Measurements from ENCODE around the gene POMGNT1.

The POMGNT1 gene

GRCh38 chr1:46153228-46153627 lies 45.0 kb downstream of the POMGNT1 start:
- no peak for DNase-seq

- no peak for DNase-seq
These were observed 46.2 kb downstream of the POMGNT1 start for GRCh38 chr1:46152016-46152415.

- DNase-seq, result no peak
These were observed 48.1 kb downstream of the POMGNT1 start for GRCh38 chr1:46150085-46150484.

- DNase-seq, result no peak
These were observed 49.9 kb downstream of the POMGNT1 start for GRCh38 chr1:46148318-46148717.

Data from stimulated activated CD4-positive, alpha-beta T cell treated with anti-CD3 and anti-CD28 coated beads, Interleukin-4, amount 100 ng/mL, for 1 hour (primary cell).